HEK293T (cell line): ENCODE results near the gene TAGLN2.

ENCODE experiments used
- BHLHE40 ChIP-seq: fragments of 450-650 bp; IDR thresholded peaks from 2 replicates; pipeline ENCODE4 v1.6.1; 2016; ENCODE audit warnings: mild to moderate bottlenecking, moderate library complexity, borderline replicate concordance
- ELF4 ChIP-seq: fragments of 450-650 bp; IDR thresholded peaks from 2 replicates; pipeline ENCODE4 v1.6.1; 2017; ENCODE audit warnings: antibody characterized with exemption
- HDGF ChIP-seq: fragments of 450-650 bp; IDR thresholded peaks from 2 replicates; pipeline ENCODE4 v1.6.1; 2017; ENCODE audit warnings: antibody characterized with exemption, borderline replicate concordance
- NFRKB ChIP-seq: fragments of 450-650 bp; IDR thresholded peaks from 2 replicates; pipeline ENCODE4 v1.6.1; 2016; ENCODE audit warnings: mild to moderate bottlenecking, moderate library complexity
- TARDBP ChIP-seq: fragments of 450-650 bp; IDR thresholded peaks from 2 replicates; pipeline ENCODE4 v1.6.1; 2016
- ZNF384 ChIP-seq: fragments of 450-650 bp; IDR thresholded peaks from 2 replicates; pipeline ENCODE4 v1.6.1; 2016

DNA sequence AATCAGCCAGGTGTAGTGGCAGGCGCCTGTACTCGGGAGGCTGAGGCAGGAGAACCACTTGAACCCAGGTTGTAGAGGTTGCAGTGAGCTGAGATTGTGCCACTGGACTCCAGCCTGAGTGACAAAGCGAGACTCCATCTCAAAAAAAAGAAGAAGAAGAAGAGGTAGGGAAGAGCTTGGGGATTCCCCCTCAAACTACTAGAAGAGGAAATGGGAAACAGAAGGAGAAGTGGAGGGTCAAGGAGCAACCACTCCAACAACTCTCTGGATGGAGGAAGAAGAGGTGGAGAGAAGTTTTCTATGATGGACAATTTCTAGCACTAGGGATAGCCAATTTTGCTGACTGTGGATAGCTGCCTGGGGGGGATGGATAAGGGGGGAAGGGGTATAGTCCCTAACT is 43.6 kb upstream of the TAGLN2 start:
- TF ChIP-seq TARDBP: no peak
- no peak for TF ChIP-seq BHLHE40
- TF ChIP-seq NFRKB: no peak
- TF ChIP-seq ZNF384: no peak
- no peak for TF ChIP-seq HDGF
- no peak for TF ChIP-seq ELF4
